ENCODE results near the gene TNS3. TPM values are rescaled to one million over a fixed set of nuclear protein-coding genes. Genes with fewer than 3 reads are reported as not detected.

Gene TNS3
- total RNA-seq, 1 experiment from 2014 or later, result 9.5 TPM

- H3T11ph ChIP-seq (ENCODE audit: low read length), result no peak overlapping the region
- H2BK15ac ChIP-seq (ENCODE audit: low read depth, low read length), result no peak overlapping the region
- no peak overlapping the region for H2BK120ac ChIP-seq (ENCODE audit: low read depth, low read length, poor library complexity, severe bottlenecking)
- Mint-ChIP-seq H3K9me3 (peaks cover 6 to 8% of the 10 kb centered on the region in 2 experiments; a peak in 4 of 5 replicates), H3K27ac (no peak overlapping the region), H3K4me1 (peaks cover 13 to 14% of the 10 kb centered on the region in 2 experiments), H3K4me3 (no peak overlapping the region), H3K36me3 (ENCODE audit: insufficient read depth in 1 of 3, low read depth in 3 of 3) (peaks cover 0 to 5% (median 4%) of the 10 kb centered on the region in 3 experiments; a peak in 4 of 7 replicates), H3K27me3 (ENCODE audit: low read depth) (peaks cover 47% of the 10 kb centered on the region)
- H3K14ac ChIP-seq (ENCODE audit: insufficient read depth, low read length), result no peak overlapping the region
- H3K23me2 ChIP-seq (ENCODE audit: insufficient read length, low read depth, low read length, poor library complexity, severe bottlenecking), result peaks cover 6% of the 10 kb centered on the region
- no peak overlapping the region for H2BK12ac ChIP-seq (ENCODE audit: insufficient read length, low read depth, low read length)
- no peaks in the 10 kb centered on the region for H3K79me1 ChIP-seq (ENCODE audit: insufficient read depth, low read depth, low read length, poor library complexity, severe bottlenecking)
- H3K4me1 ChIP-seq (ENCODE audit: insufficient read depth, low read length), result no peaks in the 10 kb centered on the region
- H3K18ac ChIP-seq (ENCODE audit: insufficient read length, low read depth, low read length), result no peak overlapping the region
- H3K56ac ChIP-seq (ENCODE audit: insufficient read length, low read depth, low read length), result no peak overlapping the region
- TF ChIP-seq CTCF (conservative IDR thresholded peaks at IDR 0.05), result no peak
- DNase-seq, result no peak
- H3K4ac ChIP-seq (ENCODE audit: low read depth, low read length), result no peak overlapping the region
- no peak overlapping the region for H2AFZ ChIP-seq (ENCODE audit: low read length)
- H4K5ac ChIP-seq (ENCODE audit: insufficient read length, low read depth, low read length), result no peak overlapping the region
- no peak overlapping the region for H2BK20ac ChIP-seq (ENCODE audit: low read depth, low read length, poor library complexity, severe bottlenecking)
- no peak overlapping the region for H3K27ac ChIP-seq (ENCODE audit: insufficient read length, low read depth, low read length)
- WGBS (ENCODE audit: extremely low coverage, insufficient read length, low lambda C conversion rate), result no CpG with 5 or more reads among the region's 5 CpGs
- H3K79me2 ChIP-seq (ENCODE audit: insufficient read depth, low read length), result no peaks in the 10 kb centered on the region
- no peak overlapping the region for H3K9ac ChIP-seq (ENCODE audit: extremely low read depth, insufficient read length, low read length)
- no peak overlapping the region for H4K8ac ChIP-seq (replicated peaks; ENCODE audit: insufficient read length, low read depth, low read length)
- no peak overlapping the region for H2BK5ac ChIP-seq (ENCODE audit: insufficient read length, low read length)
- no peaks in the 10 kb centered on the region for H4K20me1 ChIP-seq (ENCODE audit: control insufficient read depth, insufficient read depth, insufficient read length)
- no peak overlapping the region for H2AK5ac ChIP-seq (ENCODE audit: insufficient read length, low read length)
- no peaks in the 10 kb centered on the region; the same call in 1 of the 2 replicates for H3K27me3 ChIP-seq (ENCODE audit: insufficient read depth, low read length)
- H3K4me2 ChIP-seq (ENCODE audit: insufficient read depth, insufficient read length, low read length), result no peak overlapping the region
- H3K23ac ChIP-seq (ENCODE audit: insufficient read length, low read depth, low read length), result no peak overlapping the region
- H4K91ac ChIP-seq (ENCODE audit: insufficient read length, low read depth, low read length), result no peak overlapping the region
- no peaks in the 10 kb centered on the region for H3K9me3 ChIP-seq (ENCODE audit: control insufficient read depth, low read depth, low read length)
These were observed 329.2 kb downstream of the TNS3 start for GRCh38 chr7:47252675-47253074.
